Fibroblast of lung (primary cell): Measurements from ENCODE around the gene ABCB9.
"Not testable (repeated sequence)": the region's sequence is repeated elsewhere in the genome, so short reads cannot be mapped to it uniquely, and the experiment has no call there.

ENCODE experiments used
- CTCF ChIP-seq, 2 donors: IDR thresholded peaks in 1 of 2; conservative IDR thresholded peaks in 1 of 2; 1 replicate in 1 of 2; 2 replicates in 1 of 2; pipeline ENCODE4 v1.5.1; 2011 to 2012; ENCODE audit warnings: low read length in 2 of 2, control low read depth in 1 of 2, inconsistent platforms in 1 of 2, low read depth in 1 of 2, mild to moderate bottlenecking in 1 of 2
- EZH2 ChIP-seq: IDR thresholded peaks from 2 replicates; pipeline ENCODE4 v1.5.1; 2012; ENCODE audit warnings: low read length, control low read depth, mild to moderate bottlenecking; ENCODE audit errors: missing control alignments

GRCh38 chr12:122905258-122905657, 61.0 kb downstream of the ABCB9 start:
- not testable (repeated sequence) for TF ChIP-seq CTCF (conservative IDR thresholded peaks at IDR 0.05 in 1 of 2, IDR thresholded peaks at IDR 0.05 in 1 of 2; ENCODE audit: low read depth in 1 of 2, low read length in 2 of 2); EZH2
